HCT116 (cell line): ENCODE data around the gene CYP2B6. TPM values are rescaled to one million over a fixed set of nuclear protein-coding genes. Genes with fewer than 3 reads are reported as not detected.

Experiments
- ATAC-seq: fragments of 200-7000 bp; cut with Tn5 transposase; 2 replicates; pipeline ENCODE4 v1.9.1; 2020; ENCODE audit warnings: mild to moderate bottlenecking, moderate library complexity
- BruUV-seq: library from RNA; stranded (reverse); fragments of 400-500 nt; replicated peaks from 2 replicates; lab custom pipeline; 2021; lab: Mats Ljungman, UMichigan
- CTCF ChIA-PET: fragments of 300-600 bp; sonication (Branson Sonifier 250); formaldehyde crosslinking; loops from one replicate; lab custom pipeline; 2021; ENCODE audit warnings: antibody characterized with exemption; lab: Charles Lee
- POLR2A ChIA-PET: fragments of 300-600, 350-600 bp; sonication (Branson Sonifier 250); formaldehyde crosslinking; loops from one replicate; lab custom pipeline; 2021; ENCODE audit warnings: antibody characterized with exemption; lab: Charles Lee
- RAD21 ChIA-PET, 2 experiments: fragments of 300-600 bp; sonication (Branson Sonifier 250); formaldehyde crosslinking; loops; one replicate each; lab custom pipeline; 2023; ENCODE audit warnings: low total read pairs in 2 of 2; ENCODE audit not compliant: uncharacterized antibody in 2 of 2, unreplicated experiment in 2 of 2, low non-redundant PET in 1 of 2; lab: Charles Lee
- DNase-seq: peaks from one replicate; pipeline ENCODE4 v3.0.0-alpha.2; 2010; ENCODE audit warnings: low read depth, low spot score
- H2AFZ ChIP-seq: fragments of 200-600 bp; shearing (Covaris generic), sonication (generic); 2 replicates; pipeline ENCODE4 v1.6.1; 2017; ENCODE audit warnings: low read depth, mixed run types, mixed read lengths, antibody characterized with exemption, low read length; ENCODE audit not compliant: poor library complexity, severe bottlenecking
- H3K27ac ChIP-seq: 2 replicates; pipeline ENCODE4 v1.5.1; 2012; ENCODE audit warnings: low read depth, low read length
- H3K27me3 ChIP-seq: fragments of 200-600 bp; sonication (generic); 2 replicates; pipeline ENCODE4 v1.6.1; 2016; ENCODE audit warnings: mixed run types, low read length, mixed read lengths; ENCODE audit not compliant: insufficient read depth
- H3K36me3 ChIP-seq, 2 experiments: fragments of 200-500 bp in 1 of 2; fragments of 200-600 bp in 1 of 2; sonication (Bioruptor generic) in 1 of 2; sonication (generic) in 1 of 2; 2 replicates each; pipeline versions ENCODE4 v1.5.1 to v1.6.1; 2014 to 2016; ENCODE audit warnings: low read length in 2 of 2, inconsistent platforms in 1 of 2, mixed read lengths in 1 of 2, mixed run types in 1 of 2; ENCODE audit not compliant: insufficient read depth in 2 of 2, control insufficient read depth in 1 of 2
- H3K4me1 ChIP-seq, 2 experiments: fragments of 200-600 bp in 1 of 2; sonication (generic) in 1 of 2; 2 replicates each; pipeline versions ENCODE4 v1.5.1 to v1.6.1; 2012 to 2017; ENCODE audit warnings: low read length in 2 of 2, inconsistent platforms in 1 of 2, mild to moderate bottlenecking in 1 of 2, mixed read lengths in 1 of 2, mixed run types in 1 of 2, moderate library complexity in 1 of 2; ENCODE audit not compliant: insufficient read depth in 2 of 2, control insufficient read depth in 1 of 2
- H3K4me2 ChIP-seq: fragments of 200-600 bp; sonication (generic); 2 replicates; pipeline ENCODE4 v1.6.1; 2017; ENCODE audit warnings: mixed run types, low read length, mixed read lengths
- H3K4me3 ChIP-seq, 2 experiments: fragments of 200-600 bp in 1 of 2; sonication (generic) in 1 of 2; replicated peaks in 1 of 2; 2 replicates each; pipeline ENCODE4 v1.5.1; 2011 to 2016; ENCODE audit warnings: low read length in 2 of 2, control low read depth in 1 of 2, low read depth in 1 of 2, mild to moderate bottlenecking in 1 of 2, mixed read lengths in 1 of 2, mixed run types in 1 of 2
- H3K79me2 ChIP-seq: fragments of 200-600 bp; sonication (generic); 2 replicates; pipeline ENCODE4 v1.6.1; 2017; ENCODE audit warnings: mild to moderate bottlenecking, mixed run types, low read length, moderate library complexity, mixed read lengths; ENCODE audit not compliant: insufficient read depth
- H3K9ac ChIP-seq: fragments of 200-600 bp; sonication (generic); 2 replicates; pipeline ENCODE4 v1.6.1; 2016; ENCODE audit warnings: low read length, mixed read lengths
- H3K9me2 ChIP-seq: fragments of 200-600 bp; sonication (generic), shearing (Covaris generic); 2 replicates; pipeline ENCODE4 v1.6.1; 2017; ENCODE audit warnings: mixed run types, mild to moderate bottlenecking, moderate library complexity; ENCODE audit not compliant: insufficient read depth
- H3K9me3 ChIP-seq, 2 experiments: fragments of 200-500 bp in 1 of 2; fragments of 200-600 bp in 1 of 2; sonication (Bioruptor generic) in 1 of 2; sonication (generic) in 1 of 2; 2 replicates each; pipeline ENCODE4 v1.6.1; 2014 to 2017; ENCODE audit warnings: low read length in 2 of 2, mixed read lengths in 2 of 2, inconsistent platforms in 1 of 2, low read depth in 1 of 2, mild to moderate bottlenecking in 1 of 2, mixed run types in 1 of 2, moderate library complexity in 1 of 2; ENCODE audit not compliant: control insufficient read depth in 1 of 2, insufficient read depth in 1 of 2
- H4K20me1 ChIP-seq: fragments of 200-600 bp; sonication (generic), shearing (Covaris generic); 2 replicates; pipeline ENCODE4 v1.6.1; 2017; ENCODE audit warnings: mixed run types, mild to moderate bottlenecking, moderate library complexity; ENCODE audit not compliant: insufficient read depth
- EGR1 ChIP-seq: IDR thresholded peaks from 2 replicates; pipeline ENCODE4 v1.6.1; 2012; ENCODE audit warnings: low read depth
- ELF1 ChIP-seq: IDR thresholded peaks from 2 replicates; pipeline ENCODE4 v1.6.1; 2012; ENCODE audit warnings: low read depth, borderline replicate concordance
- EZH2 ChIP-seq: fragments of 200-600 bp; sonication (generic); IDR thresholded peaks from 2 replicates; pipeline ENCODE4 v1.6.1; 2017; ENCODE audit warnings: antibody characterized with exemption, mixed run types
- POLR2A ChIP-seq: IDR thresholded peaks from 2 replicates; pipeline ENCODE4 v1.7.0; 2011; ENCODE audit warnings: borderline replicate concordance; ENCODE audit not compliant: insufficient read depth, insufficient read length; ENCODE audit errors: extremely low read depth
- SP1 ChIP-seq: IDR thresholded peaks from 2 replicates; pipeline ENCODE4 v1.6.1; 2012; ENCODE audit warnings: low read depth
- ZFX ChIP-seq: fragments of 450-650 bp; IDR thresholded peaks from 2 replicates; pipeline ENCODE4 v1.6.1; 2017
- ZNF274 ChIP-seq: fragments of 200-500 bp; sonication (Bioruptor generic); IDR thresholded peaks from 2 replicates; pipeline ENCODE4 v1.6.1; 2014; ENCODE audit warnings: mild to moderate bottlenecking, low read depth, low read length, inconsistent platforms
- intact Hi-C: fragments of 100-400 bp; cut with micrococcal nuclease; formaldehyde crosslinking; loops from 2 replicates; pipeline ENCODE4 v1.10.0; 2022
- total RNA-seq: library from RNA; stranded (reverse); gene quantifications from one replicate; pipeline ENCODE4 v1.2.1, GENCODE V29; 2021; ENCODE audit not compliant: unreplicated experiment
- TF ChIP-seq, protein P1 (sequence below): IDR thresholded peaks from 2 replicates; pipeline ENCODE4 v1.6.1; 2012; ENCODE audit warnings: low read depth
- TF ChIP-seq, protein P2 (sequence below): IDR thresholded peaks from 2 replicates; pipeline ENCODE4 v1.6.1; 2011; ENCODE audit warnings: mild to moderate bottlenecking, low read length, moderate library complexity; ENCODE audit not compliant: insufficient replicate concordance; ENCODE audit errors: extremely low read depth
- TF ChIP-seq, protein P3 (sequence below): IDR thresholded peaks from 2 replicates; pipeline ENCODE4 v1.6.1; 2012

The CYP2B6 gene
- total RNA-seq, 1 experiment from 2014 or later: 0.74 TPM

DNA sequence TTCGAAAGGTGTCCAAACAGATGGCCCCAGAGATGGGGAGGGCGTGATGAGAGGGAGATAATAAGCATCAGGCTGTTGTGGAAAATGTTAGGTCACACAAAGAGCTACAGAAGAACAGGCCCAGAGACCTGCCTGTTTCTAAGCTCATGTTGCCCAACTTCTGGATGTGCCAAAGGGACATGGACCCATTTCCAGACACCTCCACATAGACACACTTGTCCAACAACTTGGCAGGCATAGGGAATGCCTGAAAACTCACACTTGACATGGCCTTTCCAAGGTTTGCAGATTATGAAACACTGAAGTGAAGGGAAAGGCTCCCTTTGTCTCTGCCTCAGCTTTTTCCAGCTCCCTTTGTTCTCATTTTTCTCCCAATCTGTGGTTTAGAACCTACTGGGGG, 43.5 kb upstream of the CYP2B6 start:
- no peak overlapping the region for H3K9ac ChIP-seq
- DNase-seq: no peak
- CTCF ChIA-PET: no interaction called here
- BruUV-seq: no TSS peak
- RAD21 ChIA-PET: no interaction called here
- no peak for ATAC-seq
- H3K9me3 ChIP-seq: no peaks in the 10 kb centered on the region; a peak in 1 of 4 replicates
- H3K79me2 ChIP-seq: no peaks in the 10 kb centered on the region
- peaks cover 40% of the 10 kb centered on the region for H3K27me3 ChIP-seq
- H3K27ac ChIP-seq: no peak overlapping the region
- H3K4me3 ChIP-seq: no peak overlapping the region
- no peak overlapping the region for H2AFZ ChIP-seq
- intact Hi-C loops: no loop called here
- POLR2A ChIA-PET: no interaction called here
- H3K4me1 ChIP-seq: no peaks in the 10 kb centered on the region
- H3K36me3 ChIP-seq: no peaks in the 10 kb centered on the region
- H4K20me1 ChIP-seq: no peaks in the 10 kb centered on the region
- TF ChIP-seq, protein P1, sequence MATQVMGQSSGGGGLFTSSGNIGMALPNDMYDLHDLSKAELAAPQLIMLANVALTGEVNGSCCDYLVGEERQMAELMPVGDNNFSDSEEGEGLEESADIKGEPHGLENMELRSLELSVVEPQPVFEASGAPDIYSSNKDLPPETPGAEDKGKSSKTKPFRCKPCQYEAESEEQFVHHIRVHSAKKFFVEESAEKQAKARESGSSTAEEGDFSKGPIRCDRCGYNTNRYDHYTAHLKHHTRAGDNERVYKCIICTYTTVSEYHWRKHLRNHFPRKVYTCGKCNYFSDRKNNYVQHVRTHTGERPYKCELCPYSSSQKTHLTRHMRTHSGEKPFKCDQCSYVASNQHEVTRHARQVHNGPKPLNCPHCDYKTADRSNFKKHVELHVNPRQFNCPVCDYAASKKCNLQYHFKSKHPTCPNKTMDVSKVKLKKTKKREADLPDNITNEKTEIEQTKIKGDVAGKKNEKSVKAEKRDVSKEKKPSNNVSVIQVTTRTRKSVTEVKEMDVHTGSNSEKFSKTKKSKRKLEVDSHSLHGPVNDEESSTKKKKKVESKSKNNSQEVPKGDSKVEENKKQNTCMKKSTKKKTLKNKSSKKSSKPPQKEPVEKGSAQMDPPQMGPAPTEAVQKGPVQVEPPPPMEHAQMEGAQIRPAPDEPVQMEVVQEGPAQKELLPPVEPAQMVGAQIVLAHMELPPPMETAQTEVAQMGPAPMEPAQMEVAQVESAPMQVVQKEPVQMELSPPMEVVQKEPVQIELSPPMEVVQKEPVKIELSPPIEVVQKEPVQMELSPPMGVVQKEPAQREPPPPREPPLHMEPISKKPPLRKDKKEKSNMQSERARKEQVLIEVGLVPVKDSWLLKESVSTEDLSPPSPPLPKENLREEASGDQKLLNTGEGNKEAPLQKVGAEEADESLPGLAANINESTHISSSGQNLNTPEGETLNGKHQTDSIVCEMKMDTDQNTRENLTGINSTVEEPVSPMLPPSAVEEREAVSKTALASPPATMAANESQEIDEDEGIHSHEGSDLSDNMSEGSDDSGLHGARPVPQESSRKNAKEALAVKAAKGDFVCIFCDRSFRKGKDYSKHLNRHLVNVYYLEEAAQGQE: no peak
- no peak for TF ChIP-seq ZFX
- no peak for TF ChIP-seq POLR2A
- no peak for TF ChIP-seq EGR1
- TF ChIP-seq SP1: no peak
- no peak for TF ChIP-seq ZNF274
- TF ChIP-seq, protein P2, sequence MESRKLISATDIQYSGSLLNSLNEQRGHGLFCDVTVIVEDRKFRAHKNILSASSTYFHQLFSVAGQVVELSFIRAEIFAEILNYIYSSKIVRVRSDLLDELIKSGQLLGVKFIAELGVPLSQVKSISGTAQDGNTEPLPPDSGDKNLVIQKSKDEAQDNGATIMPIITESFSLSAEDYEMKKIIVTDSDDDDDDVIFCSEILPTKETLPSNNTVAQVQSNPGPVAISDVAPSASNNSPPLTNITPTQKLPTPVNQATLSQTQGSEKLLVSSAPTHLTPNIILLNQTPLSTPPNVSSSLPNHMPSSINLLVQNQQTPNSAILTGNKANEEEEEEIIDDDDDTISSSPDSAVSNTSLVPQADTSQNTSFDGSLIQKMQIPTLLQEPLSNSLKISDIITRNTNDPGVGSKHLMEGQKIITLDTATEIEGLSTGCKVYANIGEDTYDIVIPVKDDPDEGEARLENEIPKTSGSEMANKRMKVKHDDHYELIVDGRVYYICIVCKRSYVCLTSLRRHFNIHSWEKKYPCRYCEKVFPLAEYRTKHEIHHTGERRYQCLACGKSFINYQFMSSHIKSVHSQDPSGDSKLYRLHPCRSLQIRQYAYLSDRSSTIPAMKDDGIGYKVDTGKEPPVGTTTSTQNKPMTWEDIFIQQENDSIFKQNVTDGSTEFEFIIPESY: no peak
- TF ChIP-seq EZH2: no peak
- no peak for TF ChIP-seq ELF1
- TF ChIP-seq, protein P3, sequence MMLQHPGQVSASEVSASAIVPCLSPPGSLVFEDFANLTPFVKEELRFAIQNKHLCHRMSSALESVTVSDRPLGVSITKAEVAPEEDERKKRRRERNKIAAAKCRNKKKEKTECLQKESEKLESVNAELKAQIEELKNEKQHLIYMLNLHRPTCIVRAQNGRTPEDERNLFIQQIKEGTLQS: no peak
- no peak overlapping the region for H3K4me2 ChIP-seq
- no peaks in the 10 kb centered on the region for H3K9me2 ChIP-seq
